Right forelimb (tissue), 1 donor: ENCODE data around the gene OR2T1.
"Not testable (repeated sequence)": the region's sequence is repeated elsewhere in the genome, so short reads cannot be mapped to it uniquely, and the experiment has no call there.

Source experiments
- DNase-seq: peaks from one replicate; pipeline ENCODE4 v3.0.0-alpha.2; 2018

Gene OR2T1

GRCh38 chr1:248402748-248403147 is at the start of gene OR2T1:
TSS of gene OR2T1 (plus strand) at chr1:248403048. CDS start at chr1:248406148, 3,100 bp downstream.
- DNase-seq: no peak

DNA sequence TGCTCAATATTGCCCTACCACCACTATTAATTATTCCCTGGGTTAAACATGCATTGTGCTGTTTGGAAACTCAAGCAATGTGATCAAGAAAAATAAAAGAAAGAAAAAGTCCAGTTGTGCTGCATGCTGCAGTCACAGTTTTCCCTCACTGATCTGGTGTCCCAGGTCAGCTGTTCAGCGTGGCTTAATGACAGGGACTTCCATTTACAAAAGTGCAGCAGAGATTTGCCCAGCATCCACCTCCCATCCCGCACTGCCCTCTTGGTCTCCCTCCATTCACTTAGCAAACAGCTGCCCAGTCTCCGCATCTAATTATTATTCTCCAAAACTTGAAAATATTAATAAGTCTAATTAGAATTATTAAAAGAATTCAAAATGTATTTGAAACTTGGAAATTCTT is 43.4 kb upstream of the OR2T1 start:
- DNase-seq: no peak

DNA sequence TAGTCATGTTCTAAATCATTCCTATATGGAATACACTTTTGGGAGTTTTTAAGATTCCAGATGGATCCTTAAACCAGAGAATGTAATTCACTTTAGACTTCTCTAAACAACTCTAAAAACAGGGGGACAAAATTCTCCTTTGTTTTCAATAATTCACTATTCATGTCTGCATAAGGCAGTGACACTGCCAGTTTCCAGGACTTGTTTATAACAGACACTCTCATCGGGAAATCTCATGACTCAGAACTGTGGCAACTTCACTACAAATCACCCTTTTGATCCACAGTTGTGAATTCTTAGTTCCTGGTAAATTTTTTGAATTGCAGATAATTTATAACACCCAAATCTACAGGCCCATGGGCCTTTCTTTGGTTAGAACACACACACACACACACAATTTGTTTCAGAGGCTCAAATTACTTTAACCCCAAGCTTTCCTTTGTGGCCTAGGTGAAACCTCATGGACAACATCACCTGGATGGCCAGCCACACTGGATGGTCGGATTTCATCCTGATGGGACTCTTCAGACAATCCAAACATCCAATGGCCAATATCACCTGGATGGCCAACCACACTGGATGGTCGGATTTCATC is 41.6 kb upstream of the OR2T1 start, which contains the start of gene OR2T4:
TSS of gene OR2T4 (plus strand) at position 545 of the 595 bp plus-strand sequence. CDS start at position 545, 0 bp downstream.
- DNase-seq: no peak

- DNase-seq: no peak
These were observed 36.2 kb upstream of the OR2T1 start for GRCh38 chr1:248366609-248367008.

DNA sequence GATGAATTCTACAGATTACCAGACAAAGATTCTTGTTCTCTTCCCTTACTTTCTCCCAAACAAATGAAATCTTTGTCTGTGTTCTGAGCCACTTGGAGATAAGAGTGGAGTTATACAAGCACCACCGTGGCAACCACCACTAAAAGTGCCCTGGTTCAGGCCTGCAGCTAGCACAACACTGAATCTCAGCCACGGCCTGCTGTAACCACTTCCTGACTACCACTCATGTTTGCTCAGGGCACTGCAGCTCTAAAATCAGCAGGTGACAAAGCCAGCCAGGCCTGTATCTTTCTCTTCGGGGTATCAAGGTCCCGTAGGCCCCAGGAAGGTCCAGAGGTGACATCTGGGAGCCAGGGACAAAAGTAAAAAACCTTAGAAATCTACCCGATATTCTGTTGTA is 30.5 kb upstream of the OR2T1 start:
- DNase-seq: no peak

DNA sequence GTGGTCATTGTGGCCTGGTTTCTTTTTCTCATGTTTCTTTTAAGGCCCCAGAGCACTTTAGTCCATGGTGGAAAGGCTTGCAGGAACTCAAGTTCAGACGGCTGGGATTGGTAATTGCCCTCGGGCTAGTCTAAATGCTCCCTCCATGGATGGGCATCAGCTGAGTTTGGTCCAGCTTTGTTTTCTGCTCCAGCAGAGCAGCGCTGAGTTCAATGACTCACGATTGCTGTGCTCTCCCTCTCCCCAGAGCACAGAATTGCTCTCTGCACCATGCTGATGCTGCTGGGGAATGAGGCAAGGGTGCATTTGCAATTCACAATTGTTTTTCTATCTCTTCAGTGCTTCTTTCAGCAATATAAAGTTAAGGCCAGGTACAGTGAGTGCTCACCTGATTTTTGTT is 29.1 kb upstream of the OR2T1 start:
- DNase-seq: no peak

- no peak for DNase-seq
These were observed 27.4 kb upstream of the OR2T1 start, which contains the start of gene OR2T6 for GRCh38 chr1:248375446-248375845. TSS of gene OR2T6 (plus strand) at chr1:248375746. CDS start at chr1:248387609, 11,863 bp downstream.

- no peak for DNase-seq
These were observed 25.9 kb upstream of the OR2T1 start for GRCh38 chr1:248376916-248377315.

DNA sequence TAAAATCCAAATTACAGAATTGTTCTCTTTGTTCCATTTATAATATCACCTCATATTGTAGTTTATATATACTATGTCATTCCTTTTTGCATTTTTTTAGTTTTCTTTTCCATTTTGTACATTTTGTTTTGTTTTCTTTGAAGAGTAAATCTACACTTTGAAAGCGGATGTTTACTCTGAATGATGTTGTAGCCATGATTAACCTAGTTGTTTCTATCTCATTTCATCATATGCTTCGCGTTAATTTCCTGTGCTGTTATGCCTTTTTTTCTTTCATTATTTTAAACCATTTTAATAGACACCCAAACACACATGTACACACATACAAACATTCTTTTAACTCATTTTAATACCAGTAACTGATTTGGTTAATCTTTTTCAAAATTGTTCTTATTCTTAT is 22.0 kb upstream of the OR2T1 start:
- no peak for DNase-seq

- no peak for DNase-seq
These were observed 14.4 kb upstream of the OR2T1 start for GRCh38 chr1:248388426-248388825.

- DNase-seq: no peak
These were observed 9.8 kb upstream of the OR2T1 start for GRCh38 chr1:248393050-248393449.

DNA sequence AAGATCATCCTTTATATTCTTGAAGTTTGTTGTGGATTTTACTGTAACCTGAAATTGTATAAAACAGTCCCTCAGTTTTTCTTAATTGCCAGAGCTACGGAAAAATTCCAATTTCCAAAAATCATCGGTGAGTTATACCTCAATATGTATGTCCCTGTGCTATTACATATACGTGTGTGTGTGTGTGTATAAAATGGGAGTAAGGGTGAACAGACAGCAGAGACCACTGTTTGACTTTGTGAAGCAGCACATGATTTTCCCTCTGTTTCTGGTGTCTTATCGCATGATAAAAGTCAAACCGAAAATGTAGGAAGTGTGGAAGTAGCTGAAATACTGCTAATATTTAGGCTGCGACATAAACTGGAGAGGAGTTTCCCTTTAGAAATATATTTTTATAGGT is 1.2 kb downstream of the OR2T1 start:
- DNase-seq: no peak

GRCh38 chr1:248406721-248407692 is 4.2 kb downstream of the OR2T1 start:
- no peak for DNase-seq

- DNase-seq: no peak
These were observed 13.4 kb downstream of the OR2T1 start for GRCh38 chr1:248416226-248416625.

- DNase-seq: no peak
These were observed 15.0 kb downstream of the OR2T1 start for GRCh38 chr1:248417854-248418253.

DNA sequence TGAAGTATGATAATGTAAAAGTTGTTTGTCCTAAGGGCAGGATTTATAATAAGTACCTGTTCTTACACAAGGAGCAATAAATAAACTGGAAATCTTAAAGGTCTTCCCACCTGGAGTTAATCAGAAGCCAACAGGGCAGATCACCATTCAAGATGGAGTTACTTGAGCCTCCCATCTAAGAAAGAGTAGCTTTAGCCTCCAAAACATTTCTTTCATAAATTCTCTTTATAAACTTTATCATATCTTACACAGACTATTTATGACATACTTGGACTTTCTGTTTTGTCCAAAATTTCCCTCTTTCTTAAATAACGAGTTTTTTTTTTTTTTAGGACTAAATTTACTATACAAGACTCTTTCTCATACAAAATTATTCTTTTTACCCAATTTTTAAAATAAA is 18.5 kb downstream of the OR2T1 start:
- no peak for DNase-seq

DNA sequence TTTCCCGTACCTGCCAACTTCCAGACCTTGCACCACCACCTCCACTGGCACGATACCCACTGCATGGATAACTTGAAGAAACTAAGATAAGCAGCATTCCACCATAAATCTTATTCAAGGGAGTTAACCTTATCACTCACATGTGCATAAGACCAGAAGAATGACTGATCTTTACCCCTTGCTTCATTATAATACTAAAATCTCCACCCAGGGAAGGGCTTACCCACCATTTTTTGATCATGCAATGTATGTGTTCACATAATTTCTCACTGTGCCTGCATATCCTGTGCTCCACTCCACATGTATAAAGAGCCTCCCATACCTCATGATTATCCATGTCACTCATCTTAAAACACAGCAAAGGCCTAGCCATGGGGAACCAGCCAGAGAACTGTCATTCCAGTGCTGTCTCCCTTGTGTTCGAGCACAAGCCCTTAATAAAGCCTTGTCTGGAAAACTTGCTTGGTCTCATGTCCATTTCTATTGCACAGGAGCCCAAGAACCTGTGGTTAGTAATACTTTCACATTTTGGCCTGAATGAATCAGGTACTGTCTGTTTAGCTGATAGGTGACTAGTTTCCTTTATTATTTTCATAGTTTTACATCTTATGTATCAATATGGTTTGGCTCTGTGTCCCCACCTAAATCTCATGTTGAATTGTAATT is 24.8 kb downstream of the OR2T1 start:
- DNase-seq: not testable (repeated sequence)

GRCh38 chr1:248428192-248428533 is 25.3 kb downstream of the OR2T1 start:
- DNase-seq: not testable (repeated sequence)

DNA sequence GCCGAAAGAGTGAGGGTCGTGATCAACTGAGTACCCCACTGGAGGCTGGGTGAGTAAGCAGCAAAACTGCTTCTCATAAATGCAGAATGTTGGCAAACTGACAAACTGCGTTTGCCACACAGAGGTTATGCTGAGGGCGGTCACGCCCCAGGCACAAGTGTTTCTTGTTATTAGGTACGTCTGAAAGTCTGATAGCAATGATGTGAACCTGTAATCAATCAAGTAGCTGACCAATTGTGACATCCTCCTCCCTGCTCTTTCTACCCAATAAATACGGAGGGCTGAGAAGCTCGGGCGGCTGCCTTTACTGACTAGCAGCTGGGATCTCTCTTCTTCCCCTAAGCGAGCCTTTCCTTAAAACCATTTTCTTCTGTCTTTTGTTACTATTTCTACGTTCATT is 28.8 kb downstream of the OR2T1 start:
- not testable (repeated sequence) for DNase-seq

GRCh38 chr1:248432201-248432600 is 29.4 kb downstream of the OR2T1 start:
- not testable (repeated sequence) for DNase-seq

GRCh38 chr1:248433811-248434415 is 31.1 kb downstream of the OR2T1 start:
- DNase-seq: not testable (repeated sequence)

- not testable (repeated sequence) for DNase-seq
These were observed 32.1 kb downstream of the OR2T1 start for GRCh38 chr1:248434913-248435312.

DNA sequence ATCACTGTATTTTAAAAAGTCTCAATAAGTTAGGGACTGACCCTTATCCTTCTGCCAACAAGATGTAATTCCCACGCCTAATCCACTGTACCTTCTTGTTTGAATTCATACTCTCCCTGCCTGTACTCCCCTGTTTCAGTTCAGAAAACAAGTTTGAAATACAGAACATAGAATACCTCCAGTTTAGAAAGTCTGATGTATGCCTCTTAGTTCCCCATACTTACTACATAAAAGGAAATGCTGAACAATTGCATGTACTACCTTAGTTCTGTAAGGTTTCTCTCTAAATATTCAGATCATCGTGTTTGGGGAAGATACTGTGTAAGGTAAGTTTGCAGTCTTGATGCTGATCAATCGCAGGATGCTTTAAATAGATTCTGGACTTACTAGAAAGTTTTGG is 33.5 kb downstream of the OR2T1 start:
- DNase-seq: not testable (repeated sequence)
